Adipocyte (in vitro differentiated cells): Measurements from ENCODE around the gene NAE1.
A peak's percentile ranks its signal among the peaks of the same experiment; 100 is the strongest.

ENCODE experiments used
- DNase-seq: peaks from one replicate; pipeline ENCODE4 v3.0.0-alpha.2; 2015; ENCODE audit warnings: low read depth
- H3K27me3 ChIP-seq: replicated peaks from 2 replicates; pipeline ENCODE4 v1.7.0; 2013; ENCODE audit warnings: mild to moderate bottlenecking, low read length, moderate library complexity; ENCODE audit not compliant: control insufficient read depth, insufficient read depth
- H3K36me3 ChIP-seq: 2 replicates; pipeline ENCODE4 v1.7.0; 2013; ENCODE audit warnings: low read length, mild to moderate bottlenecking, moderate library complexity; ENCODE audit not compliant: control insufficient read depth, insufficient read depth, severe bottlenecking
- H3K4me1 ChIP-seq: 2 replicates; pipeline ENCODE4 v1.7.0; 2013; ENCODE audit warnings: mild to moderate bottlenecking, low read length, moderate library complexity; ENCODE audit not compliant: control insufficient read depth, insufficient read depth
- H3K4me3 ChIP-seq: 2 replicates; pipeline ENCODE4 v1.7.0; 2013; ENCODE audit warnings: mild to moderate bottlenecking, low read length, moderate library complexity
- H3K9ac ChIP-seq: 2 replicates; pipeline ENCODE4 v1.7.0; 2013; ENCODE audit warnings: mild to moderate bottlenecking, low read length, moderate library complexity
- H3K9me3 ChIP-seq: 2 replicates; pipeline ENCODE4 v1.7.0; 2013; ENCODE audit warnings: mild to moderate bottlenecking, low read length, moderate library complexity; ENCODE audit not compliant: control insufficient read depth

The NAE1 gene

GRCh38 chr16:66834746-66835145 is 4.0 kb upstream of the NAE1 start:
- peaks cover 1% of the 10 kb centered on the region for H3K4me1 ChIP-seq
- H3K9me3 ChIP-seq = no peaks in the 10 kb centered on the region
- H3K4me3 ChIP-seq = no peak overlapping the region
- no peaks in the 10 kb centered on the region for H3K36me3 ChIP-seq
- H3K9ac ChIP-seq = no peak overlapping the region
- no peak for DNase-seq
- H3K27me3 ChIP-seq = no peaks in the 10 kb centered on the region

- no peak overlapping the region for H3K4me3 ChIP-seq
- peaks cover 2% of the 10 kb centered on the region for H3K36me3 ChIP-seq
- no peaks in the 10 kb centered on the region for H3K27me3 ChIP-seq
- no peaks in the 10 kb centered on the region for H3K9me3 ChIP-seq
- peak; percentile 61 for DNase-seq
- H3K4me1 ChIP-seq = peaks cover 12% of the 10 kb centered on the region
- no peak overlapping the region for H3K9ac ChIP-seq
Measured at GRCh38 chr16:66832661-66833305, 2.0 kb upstream of the NAE1 start.

- Histone ChIP-seq H3K9ac (no peak overlapping the region), H3K4me1 (peaks cover 12% of the 10 kb centered on the region), H3K27me3 (no peaks in the 10 kb centered on the region), H3K4me3 (no peak overlapping the region), H3K9me3 (no peaks in the 10 kb centered on the region), H3K36me3 (peaks cover 7% of the 10 kb centered on the region)
- DNase-seq = no peak
Measured at GRCh38 chr16:66832190-66832589, 1.4 kb upstream of the NAE1 start.

GRCh38 chr16:66824006-66824405 is 6.8 kb downstream of the NAE1 start:
- Histone ChIP-seq H3K9ac (no peak overlapping the region), H3K36me3 (peaks cover 55% of the 10 kb centered on the region)
- DNase-seq = peak; percentile 23

GRCh38 chr16:66814734-66815133 is 16.0 kb downstream of the NAE1 start:
- Histone ChIP-seq H3K27me3 (no peaks in the 10 kb centered on the region), H3K4me3 (no peak overlapping the region), H3K4me1 (no peaks in the 10 kb centered on the region), H3K9me3 (no peaks in the 10 kb centered on the region), H3K36me3 (peaks cover 91% of the 10 kb centered on the region), H3K9ac (no peak overlapping the region)
- DNase-seq = no peak

More at GRCh38 chr16:66824006-66824405, 6.8 kb downstream of the NAE1 start:
- Histone ChIP-seq H3K27me3 (no peaks in the 10 kb centered on the region), H3K4me3 (no peak overlapping the region), H3K9me3 (no peaks in the 10 kb centered on the region), H3K4me1 (peaks cover 9% of the 10 kb centered on the region)

GRCh38 chr16:66811043-66811442 is 19.7 kb downstream of the NAE1 start:
- Histone ChIP-seq H3K4me3 (no peak overlapping the region), H3K9me3 (no peaks in the 10 kb centered on the region), H3K9ac (no peak overlapping the region), H3K4me1 (no peaks in the 10 kb centered on the region), H3K27me3 (no peaks in the 10 kb centered on the region), H3K36me3 (peaks cover 90% of the 10 kb centered on the region)
- no peak for DNase-seq

- H3K36me3 ChIP-seq = peaks cover 92% of the 10 kb centered on the region
- no peaks in the 10 kb centered on the region for H3K9me3 ChIP-seq
Measured at GRCh38 chr16:66810391-66810790, 20.4 kb downstream of the NAE1 start.

GRCh38 chr16:66809765-66810164 is 21.0 kb downstream of the NAE1 start:
- H3K36me3 ChIP-seq = peaks cover 92% of the 10 kb centered on the region
- H3K9ac ChIP-seq = no peak overlapping the region
- H3K4me3 ChIP-seq = no peak overlapping the region
- no peaks in the 10 kb centered on the region for H3K27me3 ChIP-seq
- DNase-seq = no peak
- no peaks in the 10 kb centered on the region for H3K4me1 ChIP-seq
- H3K9me3 ChIP-seq = no peaks in the 10 kb centered on the region

More at GRCh38 chr16:66810391-66810790, 20.4 kb downstream of the NAE1 start:
- H3K4me3 ChIP-seq = no peak overlapping the region
- no peaks in the 10 kb centered on the region for H3K27me3 ChIP-seq
- no peak for DNase-seq
- no peak overlapping the region for H3K9ac ChIP-seq
- H3K4me1 ChIP-seq = no peaks in the 10 kb centered on the region

- no peak for DNase-seq
- H3K4me3 ChIP-seq = no peak overlapping the region
- no peaks in the 10 kb centered on the region for H3K4me1 ChIP-seq
- H3K9me3 ChIP-seq = no peaks in the 10 kb centered on the region
- H3K27me3 ChIP-seq = no peaks in the 10 kb centered on the region
- no peak overlapping the region for H3K9ac ChIP-seq
- H3K36me3 ChIP-seq = peaks cover 58% of the 10 kb centered on the region
Measured at GRCh38 chr16:66802159-66802558, 28.6 kb downstream of the NAE1 start.

- H3K9me3 ChIP-seq = no peaks in the 10 kb centered on the region
- H3K27me3 ChIP-seq = no peaks in the 10 kb centered on the region
- DNase-seq = no peak
- no peak within 1 kb of the TSS for H3K9ac ChIP-seq
- H3K36me3 ChIP-seq = peaks cover 52% of the 10 kb centered on the region
- no peaks in the 10 kb centered on the region for H3K4me1 ChIP-seq
- H3K4me3 ChIP-seq = no peak within 1 kb of the TSS
Measured at GRCh38 chr16:66801320-66802105, 29.3 kb downstream of the NAE1 start, which contains the start of gene TERB1. TERB1 (minus strand) TSS chr16:66801584; CDS start chr16:66796798, 4,786 bp downstream.

- no peaks in the 10 kb centered on the region for H3K4me1 ChIP-seq
- no peak overlapping the region for H3K4me3 ChIP-seq
- H3K36me3 ChIP-seq = peaks cover 45% of the 10 kb centered on the region
- no peaks in the 10 kb centered on the region for H3K27me3 ChIP-seq
- DNase-seq = no peak
- no peaks in the 10 kb centered on the region for H3K9me3 ChIP-seq
- no peak overlapping the region for H3K9ac ChIP-seq
Measured at GRCh38 chr16:66800856-66801255, 29.9 kb downstream of the NAE1 start.
